B cell (primary cell): ENCODE results near the gene DNAJC1. TPM values are rescaled to one million over a fixed set of nuclear protein-coding genes. Genes with fewer than 3 reads are reported as not detected.

ENCODE experiments used
- ATAC-seq: fragments of 200-7000 bp; cut with Tn5 transposase; one replicate; pipeline ENCODE4 v1.10.0; 2021; ENCODE audit warnings: low read depth, mild to moderate bottlenecking, moderate number of reproducible peaks, moderate library complexity
- CTCF ChIA-PET: fragments of 350-600 bp; sonication (Branson Sonifier 250); formaldehyde crosslinking; loops from one replicate; lab custom pipeline; 2021; ENCODE audit warnings: antibody characterized with exemption, inconsistent platforms; lab: Charles Lee
- POLR2A ChIA-PET: fragments of 350-600 bp; sonication (Branson Sonifier 250); formaldehyde crosslinking; loops from one replicate; lab custom pipeline; 2021; ENCODE audit warnings: antibody characterized with exemption; lab: Charles Lee
- DNase-seq: peaks from one replicate; pipeline ENCODE4 v3.0.0; 2013
- H2AFZ ChIP-seq: 2 replicates; pipeline ENCODE4 v1.6.1; 2012; ENCODE audit warnings: mild to moderate bottlenecking, low read depth, low read length; ENCODE audit not compliant: insufficient read depth, poor library complexity, severe bottlenecking
- H3K27ac ChIP-seq, 2 donors: 1 replicate in 1 of 2; 2 replicates in 1 of 2; pipeline ENCODE4 v1.5.1; 2012 to 2013; ENCODE audit warnings: low read length in 2 of 2, mild to moderate bottlenecking in 2 of 2, moderate library complexity in 1 of 2
- H3K27me3 ChIP-seq, 4 experiments: fragments of 200-600 bp in 1 of 4; sonication (generic) in 1 of 4; replicated peaks in 1 of 4; 1 replicate in 2 of 4; 2 replicates in 2 of 4; pipeline versions ENCODE4 v1.6.1 to v1.7.0; 2013 to 2016; ENCODE audit warnings: low read length in 3 of 4, mild to moderate bottlenecking in 2 of 4, mixed read lengths in 1 of 4, moderate library complexity in 1 of 4; ENCODE audit not compliant: insufficient read depth in 4 of 4, control insufficient read depth in 3 of 4; ENCODE audit errors: control extremely low read depth in 1 of 4
- H3K36me3 ChIP-seq, 2 experiments: replicated peaks in 1 of 2; 1 replicate in 1 of 2; 2 replicates in 1 of 2; pipeline versions ENCODE4 v1.6.1 to v1.7.1; 2013; ENCODE audit warnings: low read length in 1 of 2; ENCODE audit not compliant: insufficient read depth in 2 of 2, control insufficient read depth in 1 of 2; ENCODE audit errors: control extremely low read depth in 1 of 2, extremely low read depth in 1 of 2
- H3K4me1 ChIP-seq, 2 donors: fragments of 200-600 bp in 1 of 2; sonication (generic) in 1 of 2; 1 replicate in 1 of 2; 2 replicates in 1 of 2; pipeline versions ENCODE4 v1.5.1 to v1.6.1; 2013 to 2017; ENCODE audit warnings: low read length in 2 of 2; ENCODE audit not compliant: control insufficient read depth in 2 of 2, insufficient read depth in 2 of 2
- H3K4me2 ChIP-seq: replicated peaks from 2 replicates; pipeline ENCODE3; 2012; ENCODE audit warnings: mild to moderate bottlenecking, low read depth, low read length; ENCODE audit not compliant: poor library complexity, severe bottlenecking
- H3K4me3 ChIP-seq, 5 experiments: fragments of 200-600 bp in 1 of 5; sonication (generic) in 1 of 5; 1 replicate in 3 of 5; 2 replicates in 2 of 5; pipeline versions ENCODE4 v1.5.1 to v1.7.0; 2011 to 2016; ENCODE audit warnings: low read length in 4 of 5, mild to moderate bottlenecking in 4 of 5, low read depth in 2 of 5, control low read depth in 1 of 5, moderate library complexity in 1 of 5; ENCODE audit not compliant: insufficient read depth in 1 of 5; ENCODE audit errors: control extremely low read depth in 1 of 5, extremely low read depth in 1 of 5
- H3K79me2 ChIP-seq: fragments of 200-600 bp; sonication (generic); one replicate; pipeline ENCODE4 v1.6.0; 2016; ENCODE audit warnings: low read length; ENCODE audit not compliant: control insufficient read depth, insufficient read depth
- H3K9ac ChIP-seq: fragments of 200-600 bp; sonication (generic); 2 replicates; pipeline ENCODE4 v1.6.1; 2017; ENCODE audit warnings: mild to moderate bottlenecking, low read length, moderate library complexity
- H3K9me3 ChIP-seq, 3 donors: one replicate each; pipeline versions ENCODE4 v1.6.1 to v1.7.1; 2013; ENCODE audit warnings: low read length in 2 of 3; ENCODE audit not compliant: control insufficient read depth in 2 of 3, insufficient read depth in 1 of 3; ENCODE audit errors: control extremely low read depth in 1 of 3
- H4K20me1 ChIP-seq: 2 replicates; pipeline ENCODE4 v1.6.0; 2012; ENCODE audit warnings: mild to moderate bottlenecking, low read length; ENCODE audit not compliant: insufficient read depth, control insufficient read depth, poor library complexity, severe bottlenecking
- H3K27ac Mint-ChIP-seq: one replicate; pipeline ENCODE4 v1.8.0; 2021; ENCODE audit warnings: mixed read lengths
- H3K27me3 Mint-ChIP-seq: one replicate; pipeline ENCODE4 v1.8.0; 2021; ENCODE audit warnings: mixed read lengths
- H3K4me1 Mint-ChIP-seq: one replicate; pipeline ENCODE4 v1.8.0; 2021; ENCODE audit warnings: mixed read lengths
- H3K4me3 Mint-ChIP-seq: one replicate; pipeline ENCODE4 v1.8.0; 2021; ENCODE audit warnings: mixed read lengths
- H3K9me3 Mint-ChIP-seq: one replicate; pipeline ENCODE4 v1.8.0; 2022; ENCODE audit warnings: mixed read lengths; ENCODE audit not compliant: insufficient read depth
- EZH2 ChIP-seq: IDR thresholded peaks from 2 replicates; pipeline ENCODE4 v1.6.1; 2012; ENCODE audit warnings: borderline replicate concordance, low read depth, mild to moderate bottlenecking, moderate library complexity, low read length; ENCODE audit not compliant: insufficient read depth, poor library complexity, severe bottlenecking
- WGBS: methylation state at CpG from one replicate; pipeline ENCODE4 v1.1.5; 2013; ENCODE audit warnings: missing lambda C conversion rate; ENCODE audit not compliant: insufficient coverage; 5-methylcytosine and 5-hydroxymethylcytosine counted together
- intact Hi-C: fragments of 100-400 bp; cut with micrococcal nuclease; formaldehyde crosslinking; loops from one replicate; pipeline ENCODE4 v1.10.0; 2022
- polyA plus RNA-seq: library from polyadenylated mRNA; depleted of rRNA; stranded (reverse); fragments of >200 nt; gene quantifications from 2 replicates; pipeline ENCODE4 v1.2.3, GENCODE V29; 2012
- total RNA-seq, 2 donors: library from RNA; stranded (reverse); fragments of 120-200 nt in 1 of 2; gene quantifications; 1 replicate in 1 of 2; 2 replicates in 1 of 2; pipeline versions ENCODE4 v1.2.3 to v1.2.4, GENCODE V29; 2013 to 2022
- TF ChIP-seq, protein P1 (sequence below): fragments of 200-600 bp; IDR thresholded peaks from one replicate; pipeline ENCODE4 v1.8.0; 2022; ENCODE audit warnings: antibody characterized with exemption, mild to moderate bottlenecking

DNAJC1 gene
- total and polyA plus RNA-seq, 2 donors (not counting 1 experiment from before 2014, with no cell fraction given) = 9.4 to 15.4 TPM

DNA sequence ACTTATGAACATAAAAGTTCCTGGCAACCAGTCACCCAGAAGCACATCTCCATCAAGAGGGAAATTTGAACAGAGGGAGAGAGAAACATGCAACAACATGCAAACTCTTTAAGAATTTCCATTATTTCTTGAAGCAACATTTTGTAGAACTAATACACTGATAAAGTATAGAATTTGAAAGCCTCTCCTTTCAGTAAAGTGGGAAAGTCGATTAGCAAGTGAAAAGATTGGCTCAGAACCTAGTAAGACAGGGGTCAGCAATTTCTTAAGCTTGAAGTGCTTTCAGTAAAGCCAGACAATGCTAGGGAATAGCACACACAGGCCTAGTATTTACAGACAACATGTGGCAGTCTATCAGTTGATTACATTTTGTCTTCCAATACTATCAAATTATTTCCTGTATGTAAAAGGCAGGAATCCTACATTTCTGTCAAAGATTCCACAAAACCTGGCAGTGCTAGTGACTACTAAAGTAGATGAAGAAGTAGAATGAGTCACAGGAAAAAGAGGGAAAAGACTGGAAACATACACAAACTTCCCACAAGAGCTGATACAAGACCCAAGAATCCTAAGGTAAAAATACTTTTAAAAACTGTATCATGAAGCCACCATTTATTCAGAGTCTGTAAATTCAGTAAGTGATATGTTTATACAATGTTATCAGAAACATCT, 25.2 kb downstream of the DNAJC1 start:
- no peaks in the 10 kb centered on the region for H4K20me1 ChIP-seq
- WGBS = no CpG with 5 or more reads among the region's 1 CpG
- H3K36me3 ChIP-seq = no peaks in the 10 kb centered on the region
- peaks cover 32% of the 10 kb centered on the region for H3K79me2 ChIP-seq
- ChIA-PET POLR2A (no interaction called here), CTCF (interaction anchor here (2.0 kb wide), 1 partner anchor 10 kb away, joined by 6 read pairs; no protein-coding TSS in a partner anchor)
- H3K27me3 ChIP-seq = no peaks in the 10 kb centered on the region
- H3K4me1 Mint-ChIP-seq = peaks cover 2% of the 10 kb centered on the region
- no peak for ATAC-seq
- intact Hi-C loops = no loop called here
- no peaks in the 10 kb centered on the region for H3K27me3 Mint-ChIP-seq
- H3K4me3 ChIP-seq = no peak overlapping the region
- no peak overlapping the region for H3K27ac ChIP-seq
- H3K9me3 ChIP-seq = no peaks in the 10 kb centered on the region
- H3K9ac ChIP-seq = no peak overlapping the region
- DNase-seq = no peak
- H3K4me1 ChIP-seq = no peaks in the 10 kb centered on the region
- TF ChIP-seq, protein P1, sequence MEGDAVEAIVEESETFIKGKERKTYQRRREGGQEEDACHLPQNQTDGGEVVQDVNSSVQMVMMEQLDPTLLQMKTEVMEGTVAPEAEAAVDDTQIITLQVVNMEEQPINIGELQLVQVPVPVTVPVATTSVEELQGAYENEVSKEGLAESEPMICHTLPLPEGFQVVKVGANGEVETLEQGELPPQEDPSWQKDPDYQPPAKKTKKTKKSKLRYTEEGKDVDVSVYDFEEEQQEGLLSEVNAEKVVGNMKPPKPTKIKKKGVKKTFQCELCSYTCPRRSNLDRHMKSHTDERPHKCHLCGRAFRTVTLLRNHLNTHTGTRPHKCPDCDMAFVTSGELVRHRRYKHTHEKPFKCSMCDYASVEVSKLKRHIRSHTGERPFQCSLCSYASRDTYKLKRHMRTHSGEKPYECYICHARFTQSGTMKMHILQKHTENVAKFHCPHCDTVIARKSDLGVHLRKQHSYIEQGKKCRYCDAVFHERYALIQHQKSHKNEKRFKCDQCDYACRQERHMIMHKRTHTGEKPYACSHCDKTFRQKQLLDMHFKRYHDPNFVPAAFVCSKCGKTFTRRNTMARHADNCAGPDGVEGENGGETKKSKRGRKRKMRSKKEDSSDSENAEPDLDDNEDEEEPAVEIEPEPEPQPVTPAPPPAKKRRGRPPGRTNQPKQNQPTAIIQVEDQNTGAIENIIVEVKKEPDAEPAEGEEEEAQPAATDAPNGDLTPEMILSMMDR = no peak
- TF ChIP-seq EZH2 = no peak
- H3K9me3 Mint-ChIP-seq = no peaks in the 10 kb centered on the region
- H3K4me3 Mint-ChIP-seq = no peak overlapping the region
- H2AFZ ChIP-seq = no peak overlapping the region
- H3K27ac Mint-ChIP-seq = no peak overlapping the region
- H3K4me2 ChIP-seq = no peak overlapping the region

DNA sequence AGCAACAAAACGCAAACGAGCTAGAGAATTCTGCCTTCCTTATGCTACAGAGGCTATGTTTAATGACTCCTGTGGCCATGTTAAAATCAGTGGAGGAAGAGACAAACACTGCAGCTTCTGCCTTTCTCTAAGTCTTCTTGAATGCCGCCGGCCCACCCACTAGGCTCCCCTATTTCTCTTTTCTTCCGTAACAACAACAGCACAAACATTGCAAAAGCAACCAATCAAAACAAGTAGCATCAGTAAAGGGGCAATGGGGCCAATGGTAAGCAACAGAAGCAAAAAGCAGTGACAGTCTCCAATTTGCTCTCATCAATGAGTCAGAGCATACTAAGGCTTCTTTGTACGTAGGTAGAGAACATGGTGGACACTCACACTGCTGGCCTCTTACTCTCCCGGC, 26.8 kb downstream of the DNAJC1 start:
- ATAC-seq = no peak
- H3K27ac Mint-ChIP-seq = no peak overlapping the region
- H3K27me3 Mint-ChIP-seq = no peaks in the 10 kb centered on the region
- no peak overlapping the region for H3K4me3 Mint-ChIP-seq
- Histone ChIP-seq H3K9me3 (no peaks in the 10 kb centered on the region), H3K9ac (no peak overlapping the region), H3K4me3 (no peak overlapping the region), H4K20me1 (no peaks in the 10 kb centered on the region), H2AFZ (no peak overlapping the region), H3K27me3 (no peaks in the 10 kb centered on the region), H3K27ac (no peak overlapping the region), H3K36me3 (no peaks in the 10 kb centered on the region), H3K79me2 (peaks cover 19% of the 10 kb centered on the region), H3K4me2 (no peak overlapping the region), H3K4me1 (peaks cover 0 to 3% of the 10 kb centered on the region in 2 donors)
- H3K9me3 Mint-ChIP-seq = no peaks in the 10 kb centered on the region
- intact Hi-C loops = no loop called here
- WGBS = 100% methylated on average over 2 of the region's 7 CpGs
- POLR2A ChIA-PET = no interaction called here
- peaks cover 2% of the 10 kb centered on the region for H3K4me1 Mint-ChIP-seq
- TF ChIP-seq, protein P1 = no peak
- DNase-seq = no peak
- CTCF ChIA-PET = no interaction called here
